SW 1271 (cell line): ENCODE results near the gene CSF2.
"Not testable (repeated sequence)": the region's sequence is repeated elsewhere in the genome, so short reads cannot be mapped to it uniquely, and the experiment has no call there.

Source experiments
- DNase-seq, 2 experiments: peaks; one replicate each; lab custom pipeline; 2025; lab: John Stamatoyannopoulos, UW

CSF2 gene

GRCh38 chr5:132090107-132090506, 16.5 kb downstream of the CSF2 start:
- peak; percentile 59 to 91 for DNase-seq

- no peak for DNase-seq
These were observed 19.7 kb downstream of the CSF2 start for GRCh38 chr5:132093271-132093670.

- DNase-seq, result peak; percentile 82 to 89
These were observed 20.9 kb downstream of the CSF2 start for GRCh38 chr5:132094393-132095076.

- no peak for DNase-seq
These were observed 21.5 kb downstream of the CSF2 start for GRCh38 chr5:132095077-132095410.

- no peak for DNase-seq
These were observed 21.9 kb downstream of the CSF2 start for GRCh38 chr5:132095424-132095972.

- no peak for DNase-seq
These were observed 23.3 kb downstream of the CSF2 start for GRCh38 chr5:132096904-132097303.

GRCh38 chr5:132098151-132098594, 24.6 kb downstream of the CSF2 start:
- no peak for DNase-seq

GRCh38 chr5:132098621-132099020, 25.0 kb downstream of the CSF2 start:
- no peak for DNase-seq

- no peak for DNase-seq
These were observed 25.6 kb downstream of the CSF2 start for GRCh38 chr5:132099076-132099748.

GRCh38 chr5:132099905-132100304, 26.3 kb downstream of the CSF2 start:
- no peak for DNase-seq

- DNase-seq, result no peak
These were observed 27.2 kb downstream of the CSF2 start for GRCh38 chr5:132100672-132101261.

GRCh38 chr5:132101385-132101880, 27.8 kb downstream of the CSF2 start:
- DNase-seq, result no peak

GRCh38 chr5:132102101-132102701, 28.6 kb downstream of the CSF2 start:
- no peak for DNase-seq

- DNase-seq, result no peak
These were observed 29.3 kb downstream of the CSF2 start for GRCh38 chr5:132102944-132103331.

GRCh38 chr5:132103332-132103951, 29.9 kb downstream of the CSF2 start:
- DNase-seq, result peak; percentile 55 to 90

- no peak for DNase-seq
These were observed 30.4 kb downstream of the CSF2 start for GRCh38 chr5:132103969-132104391.

GRCh38 chr5:132104556-132104955, 31.0 kb downstream of the CSF2 start:
- no peak for DNase-seq

GRCh38 chr5:132105688-132106087, 32.1 kb downstream of the CSF2 start:
- no peak for DNase-seq

GRCh38 chr5:132108495-132108894, 34.9 kb downstream of the CSF2 start:
- DNase-seq, result not testable (repeated sequence)

- DNase-seq, result not testable (repeated sequence)
These were observed 35.4 kb downstream of the CSF2 start for GRCh38 chr5:132108957-132109356.

- no peak for DNase-seq
These were observed 36.0 kb downstream of the CSF2 start for GRCh38 chr5:132109494-132110053.

GRCh38 chr5:132110195-132110594, 36.6 kb downstream of the CSF2 start:
- no peak for DNase-seq
